Gastrocnemius medialis (tissue), 4 donors: ENCODE measurements around the gene NPR2. TPM values are rescaled to one million over a fixed set of nuclear protein-coding genes. Genes with fewer than 3 reads are reported as not detected.

ENCODE experiments used
- ATAC-seq, 2 donors: fragments of 150-250 bp; one replicate each; pipeline ENCODE4 v1.9.1; 2016
- DNase-seq, 2 donors: peaks; one replicate each; pipeline ENCODE4 v3.0.0-alpha.2; 2019
- H3K27ac ChIP-seq, 4 donors: fragments of 200-600 bp; sonication (generic); 1 replicate in 1 of 4; 2 replicates in 3 of 4; pipeline ENCODE4 v1.5.1; 2016 to 2018; ENCODE audit warnings: mild to moderate bottlenecking in 2 of 4, moderate library complexity in 1 of 4
- H3K27me3 ChIP-seq, 3 donors: fragments of 200-600 bp; sonication (generic) in 2 of 3; 1 replicate in 1 of 3; 2 replicates in 2 of 3; pipeline versions ENCODE4 v1.5.1 to v1.6.0; 2016 to 2019; ENCODE audit warnings: mild to moderate bottlenecking in 1 of 3, moderate library complexity in 1 of 3
- H3K36me3 ChIP-seq, 2 donors: fragments of 200-600 bp; sonication (generic) in 1 of 2; one replicate each; pipeline ENCODE4 v1.5.1; 2017 to 2018
- H3K4me1 ChIP-seq, 2 donors: fragments of 200-600 bp; sonication (generic) in 1 of 2; one replicate each; pipeline ENCODE4 v1.5.1; 2016 to 2017; ENCODE audit warnings: mild to moderate bottlenecking in 2 of 2
- H3K4me3 ChIP-seq, 4 donors: fragments of 200-600 bp; sonication (generic) in 3 of 4; 1 replicate in 1 of 4; 2 replicates in 3 of 4; pipeline ENCODE4 v1.5.1; 2016 to 2019; ENCODE audit warnings: mild to moderate bottlenecking in 2 of 4
- H3K9me3 ChIP-seq, 3 donors: fragments of 200-600 bp; sonication (generic) in 2 of 3; 1 replicate in 1 of 3; 2 replicates in 2 of 3; pipeline ENCODE4 v1.5.1; 2016 to 2019
- CTCF ChIP-seq, 5 experiments: fragments of 450-650 bp in 3 of 5; fragments of 200-600 bp in 2 of 5; sonication (generic) in 2 of 5; IDR thresholded peaks in 4 of 5; conservative IDR thresholded peaks in 1 of 5; 1 replicate in 4 of 5; 2 replicates in 1 of 5; pipeline ENCODE4 v1.5.1; 2016 to 2019; ENCODE audit warnings: antibody characterized with exemption in 5 of 5, mild to moderate bottlenecking in 3 of 5, moderate library complexity in 3 of 5
- POLR2A ChIP-seq, 2 donors: fragments of 450-650 bp; IDR thresholded peaks; one replicate each; pipeline ENCODE4 v1.6.1; 2017; ENCODE audit warnings: antibody characterized with exemption in 2 of 2, mild to moderate bottlenecking in 2 of 2, moderate library complexity in 2 of 2
- in situ Hi-C, 4 donors: fragments of 200-750 bp; cut with MboI; loops; one replicate each; pipeline versions ENCODE4 v1.15.0 to v1.8.0; 2017; ENCODE audit warnings: low sequenced_read_pairs in 4 of 4
- intact Hi-C: fragments of 100-400 bp; cut with DNase I; formaldehyde crosslinking; loops from one replicate; pipeline ENCODE4 v1.15.1; 2023; ENCODE audit warnings: low total_unique reads
- total RNA-seq, 4 donors: library from RNA; depleted of rRNA; stranded (reverse); fragments of >200 nt; gene quantifications; one replicate each; pipeline versions ENCODE4 v1.1.0 to v1.2.3, GENCODE V29; 2016

NPR2 gene
- total RNA-seq = 10 to 100 TPM; 12.3 to 19.2 (median 16.3) TPM

- Histone ChIP-seq H3K36me3 (no peaks in the 10 kb centered on the region), H3K27ac (peak within 1 kb of the TSS; percentile 81 to 88 (median 84)), H3K4me1 (peaks cover 29 to 34% of the 10 kb centered on the region in 2 donors), H3K4me3 (peak within 1 kb of the TSS; percentile 67 to 73 (median 69)), H3K27me3 (no peaks in the 10 kb centered on the region), H3K9me3 (no peaks in the 10 kb centered on the region)
- in situ Hi-C loops (loop anchor here in 2 of 4 donors (5.0 to 10.0 kb wide), 2 partner anchors 83 to 91 kb away; partner anchors contain the start of gene OR13J1 (in 1 of the 2)), intact Hi-C loops (loop anchor here (1.0 kb wide), 1 partner anchor 21 kb away; the partner anchor contains the start of gene SPAG8)
- TF ChIP-seq CTCF (IDR thresholded peaks at IDR 0.05 in 4 of 5, conservative IDR thresholded peaks at IDR 0.05 in 1 of 5) (no peak), POLR2A (IDR thresholded peaks at IDR 0.05) (peak in 1 of 2 donors; percentile 38)
- DNase-seq (peak in 1 of 2 donors; percentile 47), ATAC-seq (peak; percentile 57 to 64)
Observed at GRCh38 chr9:35791297-35791921, at the start of gene NPR2. TSS of gene NPR2 (plus strand) at chr9:35791591. CDS start at chr9:35792409, 818 bp downstream.

GRCh38 chr9:35741740-35742139 lies 49.7 kb upstream of the NPR2 start:
- DNase-seq (no peak), ATAC-seq (no peak)
- no peak for TF ChIP-seq POLR2A (IDR thresholded peaks at IDR 0.05)
- no peak for TF ChIP-seq CTCF (IDR thresholded peaks at IDR 0.05 in 4 of 5, conservative IDR thresholded peaks at IDR 0.05 in 1 of 5)
- peaks cover 20 to 28% of the 10 kb centered on the region in 2 donors for H3K4me1 ChIP-seq
- peak overlapping the region in 1 of 4 donors; percentile 14 for H3K27ac ChIP-seq
- H3K27me3 ChIP-seq = no peaks in the 10 kb centered on the region
- intact Hi-C loops (no loop called here), in situ Hi-C loops (loop anchor here in 1 of 4 donors (25.0 kb wide), 1 partner anchor 254 kb away; the partner anchor contains the start of gene RUSC2)
- H3K9me3 ChIP-seq = no peaks in the 10 kb centered on the region
- no peak overlapping the region for H3K4me3 ChIP-seq
- peaks cover 0 to 78% of the 10 kb centered on the region in 2 donors for H3K36me3 ChIP-seq

DNA sequence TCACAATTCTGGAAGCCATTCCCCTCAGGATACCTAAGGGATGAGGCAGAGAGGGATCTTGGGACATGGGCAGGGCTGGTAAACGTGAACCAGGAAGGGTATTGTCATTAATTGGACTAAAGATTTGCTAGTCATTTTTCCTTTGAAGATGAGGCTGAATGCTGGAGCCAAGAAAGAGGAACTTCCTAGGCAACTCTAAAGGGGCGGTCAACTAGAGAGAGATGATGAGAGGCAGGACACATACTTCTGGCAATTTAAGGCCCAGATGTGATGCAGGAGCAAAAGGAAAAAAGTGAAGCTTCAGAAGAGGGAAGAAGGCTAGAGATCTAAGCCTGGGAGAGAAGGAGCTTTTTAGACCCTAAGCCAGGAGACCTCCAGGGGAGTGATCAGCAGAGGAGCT lies 47.9 kb upstream of the NPR2 start:
- ATAC-seq = no peak
- Histone ChIP-seq H3K4me3 (no peak overlapping the region), H3K9me3 (no peaks in the 10 kb centered on the region), H3K27me3 (no peaks in the 10 kb centered on the region), H3K27ac (peak overlapping the region in 2 of 4 donors; percentile 95 to 97), H3K4me1 (peaks cover 32 to 42% of the 10 kb centered on the region in 2 donors), H3K36me3 (peaks cover 0 to 61% of the 10 kb centered on the region in 2 donors)
- in situ Hi-C loops = loop anchor here in 1 of 4 donors (25.0 kb wide), 1 partner anchor 256 kb away; the partner anchor contains the start of gene RUSC2
- TF ChIP-seq CTCF (IDR thresholded peaks at IDR 0.05 in 4 of 5, conservative IDR thresholded peaks at IDR 0.05 in 1 of 5) (no peak), POLR2A (IDR thresholded peaks at IDR 0.05) (no peak)
- intact Hi-C loops = no loop called here
- no peak for DNase-seq

GRCh38 chr9:35743880-35744518 lies 47.4 kb upstream of the NPR2 start:
- H3K27ac ChIP-seq = peak overlapping the region; percentile 14 to 97 (median 59)
- TF ChIP-seq POLR2A (IDR thresholded peaks at IDR 0.05) (no peak), CTCF (IDR thresholded peaks at IDR 0.05 in 4 of 5, conservative IDR thresholded peaks at IDR 0.05 in 1 of 5) (no peak)
- H3K36me3 ChIP-seq = peaks cover 0 to 55% of the 10 kb centered on the region in 2 donors
- in situ Hi-C loops = loop anchor here in 1 of 4 donors (25.0 kb wide), 1 partner anchor 257 kb away; the partner anchor contains the start of gene RUSC2
- no peak for DNase-seq
- no peak overlapping the region for H3K4me3 ChIP-seq
- H3K4me1 ChIP-seq = peaks cover 32 to 42% of the 10 kb centered on the region in 2 donors
- no peaks in the 10 kb centered on the region for H3K9me3 ChIP-seq
- ATAC-seq = no peak
- intact Hi-C loops = no loop called here
- no peaks in the 10 kb centered on the region for H3K27me3 ChIP-seq
